ENCODE data around the gene OR6B1.

The OR6B1 gene

GRCh38 chr7:143979998-143980397 lies 20.1 kb upstream of the OR6B1 start:
- no peak overlapping the region for H3K4me3 ChIP-seq (ENCODE audit: low read depth, low read length)
- TF ChIP-seq, protein P1, sequence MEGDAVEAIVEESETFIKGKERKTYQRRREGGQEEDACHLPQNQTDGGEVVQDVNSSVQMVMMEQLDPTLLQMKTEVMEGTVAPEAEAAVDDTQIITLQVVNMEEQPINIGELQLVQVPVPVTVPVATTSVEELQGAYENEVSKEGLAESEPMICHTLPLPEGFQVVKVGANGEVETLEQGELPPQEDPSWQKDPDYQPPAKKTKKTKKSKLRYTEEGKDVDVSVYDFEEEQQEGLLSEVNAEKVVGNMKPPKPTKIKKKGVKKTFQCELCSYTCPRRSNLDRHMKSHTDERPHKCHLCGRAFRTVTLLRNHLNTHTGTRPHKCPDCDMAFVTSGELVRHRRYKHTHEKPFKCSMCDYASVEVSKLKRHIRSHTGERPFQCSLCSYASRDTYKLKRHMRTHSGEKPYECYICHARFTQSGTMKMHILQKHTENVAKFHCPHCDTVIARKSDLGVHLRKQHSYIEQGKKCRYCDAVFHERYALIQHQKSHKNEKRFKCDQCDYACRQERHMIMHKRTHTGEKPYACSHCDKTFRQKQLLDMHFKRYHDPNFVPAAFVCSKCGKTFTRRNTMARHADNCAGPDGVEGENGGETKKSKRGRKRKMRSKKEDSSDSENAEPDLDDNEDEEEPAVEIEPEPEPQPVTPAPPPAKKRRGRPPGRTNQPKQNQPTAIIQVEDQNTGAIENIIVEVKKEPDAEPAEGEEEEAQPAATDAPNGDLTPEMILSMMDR (IDR thresholded peaks at IDR 0.05; ENCODE audit: insufficient read depth, low read depth, low read length, missing control alignments) = no peak
- no peak for DNase-seq (ENCODE audit: low read depth)

- no peak overlapping the region for H3K4me3 ChIP-seq (ENCODE audit: low read depth, low read length)
- DNase-seq (ENCODE audit: low read depth) = no peak
- TF ChIP-seq, protein P1 (IDR thresholded peaks at IDR 0.05; ENCODE audit: insufficient read depth, low read depth, low read length, missing control alignments) = no peak
These were observed 19.2 kb upstream of the OR6B1 start for GRCh38 chr7:143980746-143981510.

DNA sequence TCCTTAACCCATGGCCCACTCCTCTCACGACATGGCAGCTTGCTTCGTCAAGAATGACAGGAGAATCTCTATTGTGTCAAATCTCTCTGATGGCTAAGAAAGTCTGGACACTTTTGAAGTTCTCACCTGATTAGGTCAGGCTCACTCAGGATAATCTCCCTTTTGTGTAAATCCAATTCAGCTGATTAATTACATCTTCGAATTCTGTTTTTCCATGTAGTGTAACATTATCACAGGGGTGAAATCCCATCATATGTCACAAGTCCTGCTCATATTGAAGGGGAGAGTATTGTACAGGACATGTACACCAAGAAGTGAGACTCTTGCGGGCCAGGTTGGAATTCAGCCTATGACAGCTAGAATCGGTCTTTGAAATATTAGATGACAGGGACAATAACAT lies 16.2 kb upstream of the OR6B1 start:
- DNase-seq (ENCODE audit: low read depth) = no peak
- H3K4me3 ChIP-seq (ENCODE audit: low read depth, low read length) = no peak overlapping the region
- TF ChIP-seq, protein P1 (IDR thresholded peaks at IDR 0.05; ENCODE audit: insufficient read depth, low read depth, low read length, missing control alignments) = no peak

DNA sequence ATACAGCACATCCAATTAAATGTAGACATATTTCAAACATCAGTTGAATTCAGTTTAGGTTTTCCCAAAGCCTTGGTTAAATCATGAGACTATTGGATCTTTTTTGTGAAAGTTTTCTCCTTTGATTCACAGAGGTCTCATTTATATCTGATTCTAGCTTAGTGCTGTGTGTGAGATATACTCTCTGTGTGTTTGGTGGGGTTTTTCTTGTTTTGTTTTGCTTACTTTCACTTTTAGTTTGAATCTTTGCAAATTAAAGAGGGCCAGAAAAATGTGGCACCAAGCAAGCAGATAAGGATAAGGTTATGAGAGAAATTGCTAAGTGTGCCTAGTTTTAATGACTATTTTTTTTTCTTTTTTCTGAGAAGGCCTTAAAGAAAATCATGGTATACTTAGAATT lies 12.6 kb upstream of the OR6B1 start:
- no peak overlapping the region for H3K4me3 ChIP-seq (ENCODE audit: low read depth, low read length)
- no peak for DNase-seq (ENCODE audit: low read depth)
- TF ChIP-seq, protein P1 (IDR thresholded peaks at IDR 0.05; ENCODE audit: insufficient read depth, low read depth, low read length, missing control alignments) = no peak

GRCh38 chr7:143988976-143989745 lies 11.0 kb upstream of the OR6B1 start:
- DNase-seq (ENCODE audit: low read depth) = no peak
- H3K4me3 ChIP-seq (ENCODE audit: low read depth, low read length) = no peak overlapping the region
- TF ChIP-seq, protein P1 (IDR thresholded peaks at IDR 0.05; ENCODE audit: insufficient read depth, low read depth, low read length, missing control alignments) = no peak

DNA sequence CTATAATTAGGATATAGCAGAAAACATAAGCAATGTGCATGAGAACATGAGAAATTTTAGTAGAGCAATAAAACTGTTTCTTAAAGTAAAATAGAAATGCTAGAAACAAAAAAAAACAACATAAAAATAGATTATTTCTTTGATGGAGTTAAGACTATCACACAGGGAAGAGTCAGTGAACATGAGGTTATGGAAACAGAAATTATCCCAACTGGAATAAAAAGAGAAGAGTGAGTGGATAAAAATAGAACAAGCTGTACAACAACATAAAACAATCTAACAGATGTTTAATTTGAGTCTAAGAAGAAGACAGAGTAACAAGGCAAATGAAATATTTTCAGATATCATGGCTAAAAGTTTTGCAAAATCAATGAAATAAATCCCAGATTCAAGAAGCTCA lies 7.5 kb upstream of the OR6B1 start:
- H3K4me3 ChIP-seq (ENCODE audit: low read depth, low read length) = no peak overlapping the region
- TF ChIP-seq, protein P1 (IDR thresholded peaks at IDR 0.05; ENCODE audit: insufficient read depth, low read depth, low read length, missing control alignments) = no peak
- DNase-seq (ENCODE audit: low read depth) = no peak
